SH-SY5Y (cell line): Measurements from ENCODE around the gene IVL.

Experiments
- GATA2 ChIP-seq: IDR thresholded peaks from 2 replicates; pipeline ENCODE4 v1.6.1; 2011; ENCODE audit warnings: mild to moderate bottlenecking, low read depth, low read length
- GATA3 ChIP-seq: IDR thresholded peaks from 2 replicates; pipeline ENCODE4 v1.6.1; 2011; ENCODE audit warnings: low read depth, mild to moderate bottlenecking, low read length, moderate library complexity

- TF ChIP-seq GATA3 = no peak
- no peak for TF ChIP-seq GATA2
Measured at GRCh38 chr1:152953761-152954160, 45.4 kb downstream of the IVL start.
